SKM-1 (cell line): ENCODE data around the gene DDX6.
A peak's percentile ranks its signal among the peaks of the same experiment; 100 is the strongest.

Source experiments
- DNase-seq: peaks from one replicate; lab custom pipeline; 2025; ENCODE audit not compliant: unreplicated experiment; lab: John Stamatoyannopoulos, UW

The DDX6 gene

GRCh38 chr11:118705111-118705741 is 85.7 kb downstream of the DDX6 start:
- DNase-seq, result no peak

- peak; percentile 45 for DNase-seq
Observed at GRCh38 chr11:118703563-118704106, 87.3 kb downstream of the DDX6 start.

- no peak for DNase-seq
Observed at GRCh38 chr11:118699506-118700220, 91.3 kb downstream of the DDX6 start.
